ENCODE measurements around the gene TCF21.
"Not testable (repeated sequence)": the region's sequence is repeated elsewhere in the genome, so short reads cannot be mapped to it uniquely, and the experiment has no call there.

Gene TCF21

GRCh38 chr6:133919362-133919761, 30.4 kb downstream of the TCF21 start:
- no peak for TF ChIP-seq CTCF (IDR thresholded peaks at IDR 0.05; ENCODE audit: unreplicated experiment in 3 of 3)
- Mint-ChIP-seq H3K4me1 (peaks cover 6% of the 10 kb centered on the region), H3K36me3 (ENCODE audit: low read depth) (no peaks in the 10 kb centered on the region), H3K27ac (peak overlapping the region in 1 of 3 experiments; percentile 11), H3K9me3 (no peaks in the 10 kb centered on the region), H3K4me3 (no peak overlapping the region), H3K27me3 (ENCODE audit: low read depth) (no peaks in the 10 kb centered on the region)

GRCh38 chr6:133921249-133921859, 32.4 kb downstream of the TCF21 start:
- no peaks in the 10 kb centered on the region for H3K9me3 Mint-ChIP-seq
- no peak overlapping the region for H3K27ac Mint-ChIP-seq
- peak; percentile 79 to 93 (median 93) for TF ChIP-seq CTCF (IDR thresholded peaks at IDR 0.05; ENCODE audit: unreplicated experiment in 3 of 3)
- no peaks in the 10 kb centered on the region for H3K36me3 Mint-ChIP-seq (ENCODE audit: low read depth)
- peaks cover 6% of the 10 kb centered on the region for H3K4me1 Mint-ChIP-seq
- no peak overlapping the region for H3K4me3 Mint-ChIP-seq
- H3K27me3 Mint-ChIP-seq (ENCODE audit: low read depth): no peaks in the 10 kb centered on the region

- H3K4me3 Mint-ChIP-seq: no peak overlapping the region
- peaks cover 5% of the 10 kb centered on the region for H3K27me3 Mint-ChIP-seq (ENCODE audit: low read depth)
- TF ChIP-seq CTCF (IDR thresholded peaks at IDR 0.05; ENCODE audit: unreplicated experiment in 3 of 3): peak; percentile 82 to 95 (median 90)
- no peaks in the 10 kb centered on the region for H3K36me3 Mint-ChIP-seq (ENCODE audit: low read depth)
- H3K9me3 Mint-ChIP-seq: no peaks in the 10 kb centered on the region
- no peak overlapping the region for H3K27ac Mint-ChIP-seq
- no peaks in the 10 kb centered on the region for H3K4me1 Mint-ChIP-seq
These were observed 35.2 kb downstream of the TCF21 start for GRCh38 chr6:133923938-133924593.

GRCh38 chr6:133931221-133931620, 42.3 kb downstream of the TCF21 start:
- H3K36me3 Mint-ChIP-seq (ENCODE audit: low read depth); H3K4me3 Mint-ChIP-seq; H3K4me1 Mint-ChIP-seq; H3K27me3 Mint-ChIP-seq (ENCODE audit: low read depth); H3K27ac Mint-ChIP-seq: not testable (repeated sequence)
- peaks cover 43% of the 10 kb centered on the region for H3K9me3 Mint-ChIP-seq

- H3K36me3 Mint-ChIP-seq (ENCODE audit: low read depth); H3K27me3 Mint-ChIP-seq (ENCODE audit: low read depth); H3K27ac Mint-ChIP-seq; H3K4me3 Mint-ChIP-seq; H3K4me1 Mint-ChIP-seq: not testable (repeated sequence)
- peaks cover 42% of the 10 kb centered on the region for H3K9me3 Mint-ChIP-seq
These were observed 47.4 kb downstream of the TCF21 start for GRCh38 chr6:133936352-133936751.

- Mint-ChIP-seq H3K27ac (no peak overlapping the region), H3K9me3 (peaks cover 27% of the 10 kb centered on the region), H3K27me3 (ENCODE audit: low read depth) (no peaks in the 10 kb centered on the region), H3K4me1 (no peaks in the 10 kb centered on the region), H3K4me3 (no peak overlapping the region), H3K36me3 (ENCODE audit: low read depth) (no peaks in the 10 kb centered on the region)
- no peak for TF ChIP-seq CTCF (IDR thresholded peaks at IDR 0.05; ENCODE audit: unreplicated experiment in 3 of 3)
These were observed 49.0 kb downstream of the TCF21 start for GRCh38 chr6:133937909-133938308.

GRCh38 chr6:133938533-133938932, 49.6 kb downstream of the TCF21 start:
- Mint-ChIP-seq H3K4me1 (no peaks in the 10 kb centered on the region), H3K9me3 (peaks cover 20% of the 10 kb centered on the region), H3K27me3 (ENCODE audit: low read depth) (no peaks in the 10 kb centered on the region), H3K36me3 (ENCODE audit: low read depth) (no peaks in the 10 kb centered on the region), H3K27ac (no peak overlapping the region), H3K4me3 (no peak overlapping the region)
- TF ChIP-seq CTCF (IDR thresholded peaks at IDR 0.05; ENCODE audit: unreplicated experiment in 3 of 3): no peak

Data from nephron (organoid).